GOT3 (cell line): ENCODE data around the gene FOXP1.

ENCODE experiments used
- DNase-seq: peaks from one replicate; lab custom pipeline; 2025; ENCODE audit warnings: mixed read lengths; lab: John Stamatoyannopoulos, UW

Gene FOXP1

DNA sequence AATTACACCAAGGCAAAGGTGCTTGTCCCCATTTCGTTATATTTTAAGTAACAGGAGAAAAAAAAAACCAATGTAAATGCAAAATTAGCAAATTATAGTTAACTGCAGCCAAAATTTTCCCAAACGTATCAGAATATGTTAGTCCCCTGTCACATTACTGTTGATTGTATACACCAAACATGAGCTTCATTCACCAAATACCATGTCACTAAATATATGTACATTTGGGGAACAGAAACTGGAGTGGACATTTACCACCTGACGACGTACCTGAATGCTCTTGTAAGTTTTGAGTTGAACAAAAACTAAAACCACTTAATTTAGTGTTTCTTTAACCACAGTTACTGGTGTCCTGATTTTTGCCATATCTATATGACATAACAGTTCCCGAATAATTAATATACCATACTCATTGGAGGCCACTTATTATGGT, 3.3 kb upstream of the FOXP1 start:
- no peak for DNase-seq

DNA sequence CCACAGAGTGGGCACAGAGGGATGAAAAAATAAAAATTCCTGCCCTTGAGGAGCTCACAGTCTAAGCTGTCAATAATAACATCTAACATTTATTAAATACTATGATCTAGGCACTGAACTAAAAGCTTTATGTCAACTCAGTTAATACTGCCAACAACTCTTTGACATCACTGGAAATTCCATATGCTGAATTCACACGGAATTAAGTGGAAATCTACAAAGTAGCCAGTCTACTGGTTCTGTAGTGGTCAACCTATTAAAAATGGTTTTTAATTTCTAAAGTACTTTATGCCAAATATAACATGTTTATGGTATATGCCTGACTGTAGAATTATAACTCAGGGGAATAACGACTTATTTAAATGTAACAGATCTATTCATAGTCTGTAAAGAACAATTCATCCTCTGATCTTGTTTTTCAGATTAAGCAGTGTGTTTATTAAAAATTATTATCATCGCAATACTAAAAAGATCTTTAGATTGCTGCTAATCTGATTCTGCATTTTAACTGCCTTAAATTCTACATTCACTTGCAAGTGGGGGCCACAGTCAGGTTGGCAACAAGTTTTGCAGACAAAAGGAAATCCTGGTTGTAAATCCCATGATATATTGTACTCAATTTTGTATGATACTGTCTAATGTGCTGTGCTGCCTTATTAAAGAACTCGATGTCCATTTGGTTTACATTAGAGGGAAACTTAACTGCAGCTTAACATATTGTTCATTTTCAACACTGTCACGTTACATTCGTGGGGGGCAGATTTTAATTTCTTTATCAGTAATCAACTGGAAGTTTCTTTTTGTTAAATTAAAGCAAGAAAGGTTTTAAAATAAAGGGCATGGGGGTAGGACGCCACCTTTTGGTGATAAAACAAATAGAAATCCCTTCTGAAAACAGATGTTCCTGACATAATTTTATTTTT, 2.6 kb upstream of the FOXP1 start:
- no peak for DNase-seq

DNA sequence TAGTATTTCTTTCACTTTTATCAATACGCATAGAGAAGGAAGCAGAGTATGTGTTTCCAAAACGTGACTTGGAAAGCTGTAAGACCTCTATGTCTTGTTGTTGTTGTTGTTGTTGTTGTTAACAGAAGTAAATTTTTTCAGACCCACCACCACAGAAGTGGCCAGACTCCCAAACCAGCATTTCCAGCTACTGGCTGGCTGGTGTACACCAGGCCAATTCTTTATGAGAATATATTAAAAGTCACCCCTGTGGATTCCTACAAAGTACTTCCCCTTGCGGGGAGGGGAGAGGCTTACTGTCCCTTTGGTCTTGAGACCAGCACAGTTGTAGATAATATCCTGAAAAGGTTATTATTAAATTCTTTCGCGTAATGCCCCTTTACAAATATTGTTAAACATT, 1.6 kb upstream of the FOXP1 start:
- no peak for DNase-seq

DNA sequence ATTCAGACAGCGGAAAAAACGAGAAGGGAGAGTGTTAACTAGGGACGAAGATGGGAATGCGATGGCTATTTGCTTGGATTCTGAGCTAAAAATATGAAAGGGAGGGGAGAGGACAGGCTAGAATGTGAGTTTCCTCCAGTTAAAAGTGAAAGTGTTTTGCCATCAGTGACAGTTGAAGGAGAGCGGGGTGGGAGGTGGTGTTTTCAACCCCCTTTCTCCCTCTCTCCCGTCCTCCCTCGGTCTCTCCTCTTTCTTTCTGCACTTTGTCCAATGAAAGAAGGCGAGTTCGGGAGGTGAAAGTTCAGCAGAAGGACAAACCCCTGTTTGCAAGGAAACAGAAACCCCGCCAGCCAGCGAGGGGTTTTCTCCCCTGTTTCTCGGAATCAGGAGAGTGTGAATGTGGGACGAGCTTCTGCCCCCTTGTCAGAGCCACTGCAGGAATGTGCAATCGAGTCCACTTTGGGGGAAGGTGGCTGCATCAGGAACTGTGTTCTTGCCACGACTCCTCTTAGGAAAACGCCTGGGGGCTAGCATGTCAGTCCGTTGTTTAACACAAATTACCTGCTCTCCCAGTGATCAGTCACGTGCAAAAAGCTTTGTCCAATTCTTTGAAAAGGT, 975 bp upstream of the FOXP1 start:
- DNase-seq: no peak

DNA sequence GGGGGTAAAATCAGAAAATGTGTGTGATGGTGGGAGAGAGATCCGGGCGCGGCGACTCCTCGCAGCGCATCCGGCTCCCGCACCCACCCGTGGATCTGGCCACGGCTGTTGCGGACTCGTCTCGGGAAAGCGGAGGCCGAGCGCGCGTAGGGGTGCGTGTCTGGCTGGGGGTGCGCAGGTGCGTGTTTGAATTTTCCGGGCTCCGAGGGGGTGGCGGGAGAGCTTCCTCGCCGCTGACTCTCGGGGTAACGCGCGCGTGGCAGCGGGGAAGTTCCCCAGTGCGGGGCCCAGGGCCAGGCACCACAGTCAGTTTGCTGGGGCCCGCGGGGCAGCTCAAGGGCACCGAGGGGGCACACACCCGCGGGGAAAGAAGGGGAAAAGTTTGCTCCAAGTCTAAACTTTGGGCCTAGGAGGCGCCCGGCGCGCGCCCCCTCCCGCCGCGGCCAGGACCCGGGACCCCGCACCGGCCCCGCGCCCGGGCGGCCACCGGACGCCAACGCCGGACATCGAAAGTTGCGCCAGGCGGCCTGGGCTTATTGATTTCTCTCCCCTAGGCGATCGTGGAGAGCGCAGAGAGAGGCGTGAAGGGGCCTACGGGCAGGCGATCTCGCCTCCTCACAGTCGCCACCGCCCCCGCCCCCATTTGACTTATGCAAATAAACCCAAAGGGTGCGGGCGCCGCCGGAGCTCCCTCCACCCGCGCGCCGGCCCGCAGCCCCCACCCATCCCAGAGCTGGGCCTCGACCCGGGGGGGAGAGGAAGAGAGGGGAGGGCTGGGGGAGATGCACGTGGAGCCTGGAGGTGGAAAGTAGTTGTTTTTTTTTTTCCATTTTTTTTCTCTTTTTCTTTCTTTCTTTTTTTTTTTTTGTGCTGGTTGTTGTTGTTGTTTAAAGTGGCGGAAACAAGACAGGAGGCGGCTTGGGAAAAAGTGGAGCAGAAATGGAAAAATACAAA, 639 bp downstream of the FOXP1 start:
- no peak for DNase-seq

DNA sequence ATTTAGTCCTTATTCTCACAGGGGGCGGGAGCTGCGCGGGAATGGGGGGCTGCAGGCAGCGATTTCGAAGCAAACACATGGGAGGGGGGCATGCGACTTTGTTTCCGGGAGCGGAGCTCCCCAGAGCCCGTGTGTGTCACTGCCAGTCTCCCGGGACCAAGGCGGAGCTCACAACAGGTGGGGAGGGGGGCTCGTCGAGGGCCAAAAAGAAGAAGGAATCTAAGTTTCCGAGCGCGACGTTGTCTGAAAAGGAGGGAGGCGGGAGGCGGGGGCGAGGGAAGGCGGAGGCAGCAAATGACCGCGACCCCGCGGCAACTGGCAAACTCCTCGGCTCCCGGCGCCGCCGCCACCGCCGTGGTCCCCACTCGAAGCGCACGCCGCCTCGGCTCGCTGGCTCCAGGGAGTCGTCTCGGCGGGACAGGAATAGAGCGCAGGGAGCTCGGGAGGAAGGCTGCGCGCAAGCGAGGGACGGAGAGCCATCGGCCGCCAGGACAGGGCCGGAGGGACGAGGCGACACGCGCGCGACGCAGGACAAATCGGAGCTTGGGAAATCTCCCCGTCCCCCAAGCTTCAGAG, 1.4 kb downstream of the FOXP1 start:
- no peak for DNase-seq

DNA sequence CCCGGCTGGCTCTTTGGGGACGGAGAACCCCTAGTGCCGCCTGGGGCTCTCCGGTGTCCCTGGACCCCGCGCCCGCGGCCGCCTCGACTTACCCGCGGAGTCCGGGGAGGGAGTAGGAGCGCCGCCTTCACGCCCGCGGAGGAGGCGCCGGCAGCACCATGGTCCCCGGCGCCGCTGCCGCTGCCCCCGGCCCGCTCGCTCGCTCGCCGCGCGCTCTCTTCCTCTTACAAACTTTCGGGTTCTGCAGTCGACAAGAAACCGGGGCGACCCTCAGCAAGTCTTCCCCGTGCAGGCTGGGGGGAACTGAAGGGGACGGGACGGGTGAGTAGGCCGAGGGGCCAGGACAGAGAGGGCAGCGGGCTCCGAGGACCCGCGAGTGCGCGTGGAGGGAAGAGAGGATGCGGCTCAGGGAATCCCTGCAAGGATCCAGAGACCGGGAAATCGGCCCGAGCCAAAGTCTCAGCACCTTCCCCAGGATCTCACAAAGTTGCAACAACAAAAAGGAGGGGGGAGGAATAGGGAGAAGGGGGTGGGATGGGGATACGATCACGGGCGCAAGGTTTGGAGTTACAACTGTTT, 2.0 kb downstream of the FOXP1 start:
- DNase-seq: no peak

- DNase-seq: no peak
Measured at GRCh38 chr3:71580636-71581456, 2.7 kb downstream of the FOXP1 start.

DNA sequence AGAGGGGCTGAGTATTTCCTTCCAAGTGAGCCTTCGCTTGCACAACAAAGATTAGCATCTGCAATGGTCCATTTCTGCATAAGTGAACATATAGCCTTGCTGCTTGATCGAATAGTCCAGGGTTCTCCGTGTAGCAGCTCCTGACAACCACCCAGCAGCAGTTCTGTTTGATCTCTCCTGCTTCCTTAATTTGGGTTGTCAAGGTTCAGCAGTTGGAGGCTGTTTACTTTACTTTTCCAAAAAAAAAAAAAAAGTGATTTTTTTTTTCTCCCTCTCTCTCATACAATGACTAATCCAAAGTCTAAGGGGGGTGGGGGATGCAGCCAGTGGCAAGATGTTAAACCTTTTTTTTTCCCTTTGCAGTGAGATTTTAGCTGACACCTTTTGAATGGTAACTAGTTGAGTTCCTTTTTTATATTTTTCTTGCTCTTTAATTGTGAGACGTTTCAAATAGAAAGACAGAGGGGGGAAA, 3.6 kb downstream of the FOXP1 start:
- no peak for DNase-seq

- no peak for DNase-seq
Measured at GRCh38 chr3:71579326-71579934, 4.1 kb downstream of the FOXP1 start.

- DNase-seq: no peak
Measured at GRCh38 chr3:71578054-71578751, 5.3 kb downstream of the FOXP1 start.

- DNase-seq: no peak
Measured at GRCh38 chr3:71577011-71577410, 6.5 kb downstream of the FOXP1 start.

DNA sequence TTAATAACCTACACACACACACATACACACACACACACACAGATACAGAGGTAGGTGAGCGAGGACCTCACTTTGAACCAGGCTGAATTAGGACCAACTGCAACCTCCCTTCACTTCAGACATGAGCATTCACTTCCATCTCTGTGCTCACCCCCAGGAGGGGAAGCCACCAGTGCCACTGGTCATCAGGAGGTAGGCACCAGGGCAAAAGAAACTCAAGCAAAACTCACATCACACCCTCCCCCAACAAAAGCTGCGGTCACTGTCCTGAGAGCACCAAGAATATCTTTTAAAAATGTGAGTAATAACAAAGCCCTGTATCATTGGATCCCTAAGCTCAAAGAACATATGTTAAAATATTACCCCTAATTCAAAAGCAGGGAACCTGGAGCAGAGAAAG, 8.1 kb downstream of the FOXP1 start:
- no peak for DNase-seq

GRCh38 chr3:71573181-71573580, 10.3 kb downstream of the FOXP1 start:
- no peak for DNase-seq

DNA sequence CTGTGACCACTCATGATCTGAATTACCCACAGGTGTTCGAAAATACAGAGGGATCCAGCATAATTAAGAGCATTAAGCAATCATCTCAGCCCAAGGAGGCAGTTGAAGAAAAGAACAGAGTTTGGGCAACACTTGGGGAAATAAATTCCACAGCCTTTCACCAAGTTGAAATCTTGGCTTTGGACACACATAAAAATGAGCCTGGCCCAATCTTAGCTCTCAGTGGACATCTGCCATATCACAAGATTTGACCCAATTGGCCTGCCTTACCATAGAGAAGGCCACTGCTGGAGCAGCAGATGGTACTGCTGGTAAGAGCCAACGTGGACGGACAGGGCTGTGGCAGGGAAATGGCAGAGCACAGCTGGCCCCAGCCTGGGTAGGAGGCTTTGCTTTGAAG, 13.0 kb downstream of the FOXP1 start:
- DNase-seq: no peak

- DNase-seq: no peak
Measured at GRCh38 chr3:71568207-71568606, 15.3 kb downstream of the FOXP1 start.

- DNase-seq: no peak
Measured at GRCh38 chr3:71566776-71567175, 16.8 kb downstream of the FOXP1 start.

- no peak for DNase-seq
Measured at GRCh38 chr3:71565976-71566375, 17.6 kb downstream of the FOXP1 start.

GRCh38 chr3:71565316-71565715, 18.2 kb downstream of the FOXP1 start:
- DNase-seq: no peak

- no peak for DNase-seq
Measured at GRCh38 chr3:71564361-71564760, 19.2 kb downstream of the FOXP1 start.
